NCI-H82 (cell line): ENCODE measurements around the gene UBE2F.

Source experiments
- DNase-seq: peaks from one replicate; lab custom pipeline; 2025; lab: John Stamatoyannopoulos, UW

Gene UBE2F

DNA sequence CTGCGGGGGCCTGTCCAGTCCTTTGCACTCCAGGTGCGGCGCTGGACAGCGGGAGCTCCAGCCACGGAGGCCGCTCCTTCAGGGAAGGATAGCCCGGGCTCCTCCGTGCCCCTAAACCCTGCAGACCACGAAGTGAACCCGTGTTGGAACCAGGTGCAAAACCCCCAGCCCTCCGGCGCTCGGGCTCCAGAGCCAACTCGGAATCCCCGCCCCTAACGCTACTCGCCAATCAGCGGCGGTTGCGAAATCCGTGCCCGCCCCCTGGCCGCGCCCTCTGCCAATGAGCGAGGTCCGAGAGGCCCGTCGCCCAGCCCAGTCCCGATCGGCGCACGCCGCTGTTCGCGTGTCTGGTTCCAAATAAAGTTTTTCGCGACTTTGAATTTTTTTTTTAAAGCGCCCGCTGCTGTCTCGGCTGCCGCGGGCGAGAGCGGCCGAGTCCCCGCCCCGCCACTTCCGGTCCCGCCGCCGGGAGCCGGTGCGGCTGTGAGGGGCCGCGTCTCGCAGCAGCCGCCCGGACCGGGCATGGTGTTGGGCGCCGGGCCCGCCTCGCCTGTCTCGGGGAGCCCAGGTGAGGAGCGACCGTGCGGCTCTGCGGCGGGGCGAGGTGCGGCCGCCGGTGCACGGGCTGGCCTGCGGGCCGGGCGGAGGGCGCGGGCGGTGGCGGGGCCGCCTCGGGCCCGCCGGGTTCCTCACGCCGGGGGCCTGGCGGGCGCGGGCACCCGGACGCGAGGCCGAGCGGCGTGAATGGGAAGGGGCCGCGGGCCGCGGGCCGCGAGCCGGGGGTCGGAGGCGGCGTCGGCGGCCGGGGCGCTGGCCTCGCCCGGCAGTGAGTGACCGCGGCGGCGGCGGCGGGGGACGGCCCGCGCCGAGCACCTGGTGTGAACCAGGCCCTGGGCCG lies at the start of gene UBE2F:
UBE2F (plus strand) TSS at position 450 of the 898 bp plus-strand sequence. CDS start 6,094 bp downstream, outside the sequence.
- peak; percentile 99 for DNase-seq

GRCh38 chr2:237917696-237918374 lies 49.0 kb upstream of the UBE2F start:
- peak; percentile 40 for DNase-seq

DNA sequence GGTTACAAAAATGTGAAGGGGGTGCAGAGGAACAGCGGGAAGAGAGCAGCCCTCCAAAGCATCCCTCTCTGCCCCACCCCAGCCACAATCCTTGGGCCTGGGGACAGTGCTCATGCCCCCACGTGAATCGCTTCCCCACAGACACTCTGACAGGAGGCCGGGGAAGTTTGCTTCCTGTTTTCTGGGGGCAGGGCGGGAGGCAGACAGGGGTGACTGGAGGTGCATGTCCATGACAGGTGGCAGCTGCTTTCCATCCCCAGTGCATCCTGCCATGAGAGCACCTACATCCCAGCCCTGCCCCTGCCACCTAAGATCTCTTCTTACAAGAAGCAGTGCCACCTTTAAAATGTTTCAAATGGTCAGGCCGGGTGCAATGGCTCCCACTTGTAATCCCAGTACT lies 47.2 kb upstream of the UBE2F start:
- DNase-seq: no peak

- DNase-seq: no peak
These were observed 46.1 kb upstream of the UBE2F start for GRCh38 chr2:237920673-237921072.

GRCh38 chr2:237921967-237922492 lies 44.8 kb upstream of the UBE2F start:
- DNase-seq: no peak

GRCh38 chr2:237922641-237923361 lies 44.0 kb upstream of the UBE2F start:
- no peak for DNase-seq

DNA sequence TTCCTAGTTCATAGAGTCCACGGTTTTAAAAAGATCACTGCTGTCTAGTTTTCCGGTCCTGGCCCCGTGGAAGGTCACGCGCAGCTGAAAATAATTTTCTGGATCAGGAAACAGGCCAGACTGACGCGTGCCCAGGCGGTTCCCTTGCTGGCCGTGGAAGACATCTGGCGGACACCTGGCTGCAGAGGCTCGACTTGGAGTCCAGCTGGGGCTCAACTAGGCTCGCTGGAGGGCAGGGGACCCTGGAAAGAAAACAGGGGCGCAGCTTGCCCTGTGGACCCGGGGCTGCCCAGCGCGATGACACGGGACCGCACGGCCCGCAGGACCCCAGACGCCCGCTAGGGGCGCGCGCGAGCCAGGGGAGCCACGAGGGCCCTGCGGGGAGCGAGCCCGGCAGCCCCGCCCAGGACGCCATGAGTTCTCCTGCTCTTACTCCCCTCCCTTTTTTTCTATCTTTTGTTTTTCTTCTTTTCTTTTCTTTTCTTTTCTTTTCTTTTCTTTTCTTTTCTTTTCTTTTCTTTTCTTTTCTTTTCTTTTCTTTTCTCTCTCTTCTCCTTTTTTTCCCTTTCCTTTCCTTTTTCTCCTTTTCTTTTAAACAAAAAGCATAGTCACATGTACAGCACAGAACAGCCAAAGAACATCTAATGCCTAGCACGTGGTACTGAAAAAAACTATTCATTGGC lies 43.2 kb upstream of the UBE2F start:
- peak; percentile 79 for DNase-seq

DNA sequence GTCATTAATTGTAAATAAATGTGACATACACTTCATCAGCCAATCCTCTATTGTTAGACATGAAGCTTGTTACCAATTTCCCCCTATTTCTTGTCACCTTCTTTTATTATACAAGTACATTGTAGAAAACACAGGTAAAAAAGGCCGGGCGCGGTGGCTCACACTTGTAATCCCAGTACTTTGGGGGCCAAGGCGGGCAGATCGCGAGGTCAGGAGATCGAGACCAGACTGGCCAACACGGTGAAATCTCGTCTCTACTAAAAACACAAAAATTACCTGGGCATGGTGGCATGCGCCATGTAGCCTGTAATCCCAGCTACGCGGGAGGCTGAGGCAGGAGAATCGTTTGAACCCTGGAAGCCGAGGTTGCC lies 42.7 kb upstream of the UBE2F start:
- no peak for DNase-seq

- DNase-seq: no peak
These were observed 39.7 kb upstream of the UBE2F start for GRCh38 chr2:237927135-237927534.

- DNase-seq: no peak
These were observed 38.8 kb upstream of the UBE2F start for GRCh38 chr2:237927986-237928385.

GRCh38 chr2:237929979-237930378 lies 36.8 kb upstream of the UBE2F start:
- DNase-seq: no peak

DNA sequence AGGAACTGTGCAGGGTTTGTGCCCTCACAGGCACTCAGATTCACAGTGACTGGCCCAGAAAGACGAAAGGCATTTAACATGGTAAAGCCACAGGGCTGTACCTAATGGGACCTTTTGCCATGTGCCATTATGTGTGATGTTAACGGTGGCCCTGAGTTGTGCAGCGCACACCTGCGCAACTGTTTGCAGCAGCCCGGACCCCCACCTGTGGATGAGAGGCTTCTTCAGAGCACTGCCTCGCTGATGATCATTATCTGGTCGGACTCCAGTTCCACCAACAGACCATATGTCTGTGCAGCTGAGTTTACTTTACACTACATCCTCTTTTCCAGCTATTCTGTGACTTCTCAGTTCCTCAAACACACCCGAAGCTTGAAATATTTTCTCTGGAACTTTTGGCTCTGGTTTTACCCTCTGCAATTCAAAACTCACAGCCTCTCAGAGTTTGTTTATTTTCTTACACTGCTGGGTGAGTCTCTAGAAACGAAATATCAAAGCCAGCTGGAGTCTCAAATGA lies 35.6 kb upstream of the UBE2F start:
- no peak for DNase-seq

- no peak for DNase-seq
These were observed 34.1 kb upstream of the UBE2F start for GRCh38 chr2:237932731-237933131.

GRCh38 chr2:237934186-237934585 lies 32.6 kb upstream of the UBE2F start:
- DNase-seq: no peak

DNA sequence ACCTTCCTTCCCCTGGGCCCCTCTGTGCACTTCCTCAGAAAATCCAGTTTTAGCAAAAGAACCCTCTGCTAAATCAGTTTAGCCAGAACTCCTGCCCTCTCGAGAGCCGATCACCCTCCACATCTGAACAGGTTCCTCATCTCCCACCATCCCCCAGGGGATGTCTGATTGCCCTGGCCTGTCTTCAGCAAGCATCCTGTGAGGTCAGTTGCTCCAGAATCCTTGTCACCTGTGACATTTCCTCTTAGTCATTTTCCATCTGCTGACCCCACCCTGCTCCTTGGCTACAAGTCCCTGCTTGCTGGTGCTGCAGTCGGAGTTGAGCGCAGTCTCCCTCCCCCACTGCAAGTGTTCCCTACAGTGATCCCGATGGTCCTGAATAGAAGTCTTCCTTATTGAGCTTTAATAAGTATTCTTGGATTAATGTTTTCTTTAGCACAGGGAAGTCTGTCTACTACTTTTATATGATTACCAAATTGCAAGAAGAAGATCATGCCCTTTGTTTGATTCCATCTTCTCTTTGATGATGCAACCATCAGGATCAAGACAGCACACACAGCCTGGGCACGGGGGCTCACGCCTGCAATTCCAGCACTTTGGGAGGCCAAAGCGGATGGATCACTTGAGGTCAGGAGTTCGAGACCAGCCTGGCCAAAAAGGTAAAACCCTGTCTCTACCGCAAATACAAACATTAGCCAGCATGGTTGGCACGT lies 30.9 kb upstream of the UBE2F start:
- DNase-seq: no peak

DNA sequence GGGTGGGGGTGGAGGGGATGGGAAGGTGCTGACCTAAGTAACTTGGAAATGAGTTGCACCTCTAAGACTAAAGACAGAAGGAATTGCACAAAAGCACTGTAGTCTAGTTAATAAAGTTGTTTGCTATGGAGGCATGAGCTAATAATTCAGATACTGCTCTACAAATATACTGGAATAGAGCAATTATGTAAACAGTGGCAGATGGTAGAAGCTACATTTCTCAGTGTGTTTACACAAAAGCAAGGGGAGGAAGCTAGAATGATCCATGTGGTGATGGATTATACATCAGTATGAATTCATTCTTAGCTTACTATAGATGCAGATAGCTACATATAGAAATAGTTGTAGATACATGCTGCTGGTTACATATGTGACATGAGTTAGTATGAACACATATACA lies 27.6 kb upstream of the UBE2F start:
- no peak for DNase-seq

DNA sequence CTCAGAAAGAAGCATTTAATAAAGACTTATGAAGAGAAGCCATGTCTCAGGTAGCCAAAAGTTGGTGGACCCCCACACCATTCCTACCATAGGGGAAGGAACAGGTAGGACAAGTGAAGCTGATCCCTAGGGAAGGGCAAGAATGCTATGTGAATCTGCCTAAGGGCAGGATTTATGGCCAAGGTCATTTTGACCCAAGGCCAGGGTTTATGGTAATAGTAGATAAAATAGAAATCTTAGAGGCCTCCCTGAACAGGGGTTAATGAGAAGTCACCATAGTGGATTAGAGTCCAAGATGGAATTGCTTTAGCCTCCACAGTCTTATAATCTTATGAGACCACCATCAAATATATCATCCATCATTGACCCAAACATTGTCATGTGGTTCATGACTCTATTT lies 26.0 kb upstream of the UBE2F start:
- no peak for DNase-seq

- no peak for DNase-seq
These were observed 25.6 kb upstream of the UBE2F start for GRCh38 chr2:237941239-237941638.

DNA sequence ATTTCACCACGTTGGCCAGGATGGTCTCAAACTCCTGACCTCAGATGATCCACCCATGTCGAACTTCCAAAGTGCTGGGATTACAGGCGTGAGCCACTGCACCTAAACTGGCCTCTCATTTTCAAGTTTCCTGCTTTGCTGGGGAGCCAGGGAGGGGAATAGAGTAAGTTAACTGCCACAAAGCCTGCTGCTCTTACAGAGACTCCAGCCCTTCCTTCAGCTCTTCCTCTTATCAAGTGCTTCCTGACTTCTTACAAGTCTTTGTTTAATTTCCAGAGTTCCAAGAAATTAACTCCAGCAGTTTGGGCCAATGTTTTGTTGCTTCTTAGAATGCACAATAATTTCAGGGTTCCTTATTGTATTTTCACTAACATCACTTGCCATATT lies 24.3 kb upstream of the UBE2F start:
- DNase-seq: no peak

DNA sequence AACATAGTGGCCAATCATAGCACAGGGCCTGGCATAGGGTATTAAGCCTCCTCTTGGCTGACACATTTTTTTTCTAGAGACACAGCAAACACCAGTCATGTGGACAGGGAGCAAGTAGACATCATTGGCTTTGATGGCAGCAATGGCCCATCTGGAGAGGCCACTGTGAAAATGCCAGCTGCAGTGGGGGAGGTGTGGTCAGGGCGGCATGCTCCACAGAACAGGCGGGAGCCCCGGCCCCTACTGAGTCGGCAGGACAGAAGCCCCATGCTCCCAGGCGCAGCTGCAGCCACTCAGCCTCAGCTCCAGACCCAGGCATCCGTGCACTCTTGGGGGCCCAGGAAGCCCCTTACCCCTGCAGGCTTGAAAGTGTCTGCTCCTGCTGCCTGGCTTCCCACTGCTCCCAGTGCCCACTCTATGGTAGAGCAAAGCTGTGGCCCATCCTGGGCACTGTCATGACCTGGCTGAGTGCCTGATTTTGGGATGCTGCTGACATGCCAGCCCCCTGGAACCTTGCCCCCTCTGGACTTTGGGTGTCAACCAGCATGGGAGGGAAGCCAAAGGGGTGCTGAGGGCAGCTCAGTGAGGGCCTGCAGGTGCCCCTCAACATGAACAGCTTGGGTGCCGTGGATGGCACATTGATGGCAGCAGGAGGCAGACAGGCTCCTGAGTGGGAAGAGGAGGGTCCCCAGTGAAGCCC lies 23.3 kb upstream of the UBE2F start:
- DNase-seq: peak; percentile 28
